PC-3 (cell line): ENCODE measurements around the gene KRT25.

Source experiments
- CTCF ChIP-seq: fragments of 300-600 bp; sonication (generic); conservative IDR thresholded peaks from 2 replicates; pipeline ENCODE4 v1.5.1; 2017; ENCODE audit warnings: antibody characterized with exemption, low read depth, mild to moderate bottlenecking, low read length
- EZH2 ChIP-seq: fragments of 300-600 bp; sonication (generic); IDR thresholded peaks from one replicate; pipeline ENCODE4 v1.6.1; 2017; ENCODE audit warnings: antibody characterized with exemption, mild to moderate bottlenecking, low read length; ENCODE audit not compliant: unreplicated experiment
- EZH2phosphoT487 ChIP-seq: fragments of 300-600 bp; sonication (generic); IDR thresholded peaks from 2 replicates; pipeline ENCODE4 v1.6.1; 2018; ENCODE audit warnings: mild to moderate bottlenecking, antibody characterized with exemption, low read length, borderline replicate concordance

- no peak for TF ChIP-seq CTCF
- TF ChIP-seq EZH2, result no peak
- no peak for TF ChIP-seq EZH2phosphoT487
Observed at GRCh38 chr17:40799859-40800258, 44.7 kb upstream of the KRT25 start, which contains the start of gene KRT28.
